Stimulated activated CD8-positive, alpha-beta memory T cell treated with anti-CD3 and anti-CD28 coated beads, Interleukin-15, amount 100 ng/mL, for 24 hours (primary cell): ENCODE measurements around the gene NCK2.
"Not testable (repeated sequence)": the region's sequence is repeated elsewhere in the genome, so short reads cannot be mapped to it uniquely, and the experiment has no call there.

Experiments
- DNase-seq: peaks from one replicate; pipeline ENCODE4 v3.0.0-alpha.2; 2020; ENCODE audit warnings: low read depth

NCK2 gene

GRCh38 chr2:105893011-105893995 lies 148.6 kb downstream of the NCK2 start:
- DNase-seq: no peak

- no peak for DNase-seq
Observed at GRCh38 chr2:105894327-105894944, 149.7 kb downstream of the NCK2 start.

- no peak for DNase-seq
Observed at GRCh38 chr2:105895990-105896764, 151.5 kb downstream of the NCK2 start.

GRCh38 chr2:105896765-105897163 lies 152.1 kb downstream of the NCK2 start:
- no peak for DNase-seq

GRCh38 chr2:105897694-105898093 lies 153.0 kb downstream of the NCK2 start:
- not testable (repeated sequence) for DNase-seq

GRCh38 chr2:105903051-105903674 lies 158.5 kb downstream of the NCK2 start:
- DNase-seq: no peak

- no peak for DNase-seq
Observed at GRCh38 chr2:105904938-105905337, 160.2 kb downstream of the NCK2 start.

GRCh38 chr2:105906481-105906880 lies 161.8 kb downstream of the NCK2 start:
- DNase-seq: no peak

GRCh38 chr2:105907184-105907583 lies 162.5 kb downstream of the NCK2 start:
- no peak for DNase-seq

- DNase-seq: no peak
Observed at GRCh38 chr2:105909215-105909614, 164.5 kb downstream of the NCK2 start.

GRCh38 chr2:105910497-105911238 lies 166.0 kb downstream of the NCK2 start:
- DNase-seq: no peak

- no peak for DNase-seq
Observed at GRCh38 chr2:105911425-105911824, 166.7 kb downstream of the NCK2 start.

- DNase-seq: no peak
Observed at GRCh38 chr2:105912081-105912480, 167.4 kb downstream of the NCK2 start.

GRCh38 chr2:105915005-105915558 lies 170.4 kb downstream of the NCK2 start:
- no peak for DNase-seq

- no peak for DNase-seq
Observed at GRCh38 chr2:105917226-105917625, 172.5 kb downstream of the NCK2 start.

GRCh38 chr2:105917688-105918087 lies 173.0 kb downstream of the NCK2 start:
- DNase-seq: no peak

- no peak for DNase-seq
Observed at GRCh38 chr2:105919191-105919811, 174.6 kb downstream of the NCK2 start.

GRCh38 chr2:105919826-105920225 lies 175.1 kb downstream of the NCK2 start:
- no peak for DNase-seq

GRCh38 chr2:105924271-105924670 lies 179.6 kb downstream of the NCK2 start:
- DNase-seq: no peak

- DNase-seq: no peak
Observed at GRCh38 chr2:105924932-105925331, 180.2 kb downstream of the NCK2 start.

- no peak for DNase-seq
Observed at GRCh38 chr2:105925390-105925789, 180.7 kb downstream of the NCK2 start.
